Amygdala (tissue), 56 donors: ENCODE results near the gene NOLC1.
"Not testable (repeated sequence)": the region's sequence is repeated elsewhere in the genome, so short reads cannot be mapped to it uniquely, and the experiment has no call there.

Source experiments
- DNase-seq, 56 donors: peaks; one replicate each; lab custom pipeline; 2025; lab: John Stamatoyannopoulos, UW

NOLC1 gene

GRCh38 chr10:102150970-102151773 is 1.0 kb upstream of the NOLC1 start:
- no peak for DNase-seq

GRCh38 chr10:102152545-102152890 is 329 bp downstream of the NOLC1 start:
- peak in 3 of 56 donors; percentile 26 to 50 (median 42) for DNase-seq

- DNase-seq = no peak
Observed at GRCh38 chr10:102153093-102153620, 968 bp downstream of the NOLC1 start.

GRCh38 chr10:102154466-102155116 is 2.4 kb downstream of the NOLC1 start:
- DNase-seq = no peak

GRCh38 chr10:102157224-102157623 is 5.0 kb downstream of the NOLC1 start:
- no peak for DNase-seq

- DNase-seq = no peak
Observed at GRCh38 chr10:102159051-102159597, 6.9 kb downstream of the NOLC1 start.

GRCh38 chr10:102159831-102160230 is 7.6 kb downstream of the NOLC1 start:
- no peak for DNase-seq

GRCh38 chr10:102163342-102163989 is 11.3 kb downstream of the NOLC1 start:
- DNase-seq = no peak

- DNase-seq = no peak
Observed at GRCh38 chr10:102167861-102168260, 15.7 kb downstream of the NOLC1 start.

- DNase-seq = no peak
Observed at GRCh38 chr10:102170602-102171001, 18.4 kb downstream of the NOLC1 start.

- no peak for DNase-seq
Observed at GRCh38 chr10:102172288-102172687, 20.1 kb downstream of the NOLC1 start.

GRCh38 chr10:102175415-102175814 is 23.2 kb downstream of the NOLC1 start:
- peak in 2 of 56 donors; percentile 6 to 9 for DNase-seq

- peak in 5 of 56 donors; percentile 19 to 45 (median 29) for DNase-seq
Observed at GRCh38 chr10:102184606-102185005, 32.4 kb downstream of the NOLC1 start.

- no peak for DNase-seq
Observed at GRCh38 chr10:102185272-102185671, 33.1 kb downstream of the NOLC1 start.

- peak in 3 of 56 donors; percentile 5 to 22 (median 13) for DNase-seq
Observed at GRCh38 chr10:102185811-102186527, 33.8 kb downstream of the NOLC1 start.

- DNase-seq = peak in 2 of 56 donors; percentile 13 to 16
Observed at GRCh38 chr10:102188298-102188940, 36.2 kb downstream of the NOLC1 start.

GRCh38 chr10:102188941-102189898 is 37.0 kb downstream of the NOLC1 start:
- DNase-seq = not testable (repeated sequence)

GRCh38 chr10:102191956-102192355 is 39.8 kb downstream of the NOLC1 start:
- DNase-seq = no peak
